Left cardiac atrium (tissue), 2 donors: ENCODE data around the gene FA2H. TPM values are rescaled to one million over a fixed set of nuclear protein-coding genes. Genes with fewer than 3 reads are reported as not detected.

ENCODE experiments used
- total RNA-seq, 2 donors: library from RNA; stranded (reverse); fragmentation: NEBNext Ultra II Directional; extraction: Animal tissue kit (Norgen Biotek cat#: 25700); gene quantifications; one replicate each; pipeline ENCODE4 v1.2.1, GENCODE V29; 2021
- donor health status: DM: no; HTN: yes; CAD: no; lungs with severe emphysema.
- donor health status: DM: yes; HTN: yes; CAD: no.

Gene FA2H
- total RNA-seq, 2 donors from 2014 or later: 0.29 to 0.31 TPM

Other genes starting within 250 kb of the FA2H start
- gene GLG1, start 167.7 kb downstream of the FA2H start, total RNA-seq: 10 to 100 TPM; 78.7 to 86.6 TPM
- gene RFWD3, start 107.9 kb downstream of the FA2H start, total RNA-seq: 1 to 10 TPM; 7.2 to 8.8 TPM
- 10 to 100 TPM in 1 of 2 donors, 1 to 10 TPM in 1; 5.4 to 10.6 TPM for gene MLKL, start 74.0 kb downstream of the FA2H start, total RNA-seq
- gene WDR59, start 210.3 kb upstream of the FA2H start, total RNA-seq: 10 to 100 TPM; 35.7 to 42.9 TPM
- 10 to 100 TPM; 16.7 to 17.5 TPM for gene ZNRF1, start 224.2 kb upstream of the FA2H start, total RNA-seq